GM20431 (cell line): ENCODE data around the gene STARD4.

Source experiments
- in situ Hi-C: fragments of 300-500 bp; cut with MseI, MboI; formaldehyde crosslinking; loops from one replicate; pipeline ENCODE4 v1.15.0; 2020; ENCODE audit warnings: low sequenced_read_pairs; ENCODE audit not compliant: unreplicated experiment

Gene STARD4

GRCh38 chr5:111530298-111530740 lies 18.0 kb upstream of the STARD4 start:
- in situ Hi-C loops: no loop called here

DNA sequence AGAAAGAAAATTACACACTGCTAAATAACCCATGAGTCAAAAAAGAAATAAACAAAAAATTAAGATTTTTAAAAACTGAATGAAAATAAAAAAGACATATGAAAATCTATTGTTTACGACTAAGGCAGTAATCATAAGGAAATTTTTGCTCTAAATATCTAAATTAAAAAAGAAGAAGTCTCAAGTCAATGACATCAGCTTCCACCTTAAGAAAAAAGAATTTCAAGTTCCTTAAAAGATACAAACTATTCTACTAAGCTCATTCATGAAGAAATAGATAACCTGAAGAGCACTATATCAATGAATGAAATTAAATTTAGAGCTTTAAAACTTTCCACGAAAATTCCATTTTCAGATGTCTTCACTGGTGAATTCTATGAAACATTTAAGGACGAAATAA lies 15.7 kb upstream of the STARD4 start:
- in situ Hi-C loops: no loop called here

GRCh38 chr5:111520908-111521307 lies 8.6 kb upstream of the STARD4 start:
- in situ Hi-C loops: no loop called here

- in situ Hi-C loops: no loop called here
Observed at GRCh38 chr5:111518777-111519176, 6.4 kb upstream of the STARD4 start.

GRCh38 chr5:111517853-111518501 lies 5.6 kb upstream of the STARD4 start:
- in situ Hi-C loops: no loop called here

DNA sequence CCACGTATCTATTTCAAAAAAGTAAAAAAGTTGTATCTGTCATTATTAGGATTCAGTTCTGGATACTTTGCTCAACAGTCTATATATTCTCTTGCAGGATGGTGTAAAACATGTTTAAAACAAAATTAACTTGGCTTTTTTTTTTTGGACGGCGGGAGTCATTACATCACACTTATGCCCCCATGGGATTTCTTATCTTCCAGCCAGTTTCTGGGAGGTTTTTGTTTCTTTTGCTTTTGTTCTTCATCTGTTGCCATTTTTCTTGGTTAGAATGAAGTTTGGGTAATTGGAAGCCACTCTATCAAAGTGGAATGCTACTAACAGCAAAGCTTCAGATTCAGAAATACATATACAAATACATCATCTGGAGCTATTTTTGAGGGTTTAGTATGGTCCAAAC lies 1.8 kb upstream of the STARD4 start:
- in situ Hi-C loops: no loop called here

DNA sequence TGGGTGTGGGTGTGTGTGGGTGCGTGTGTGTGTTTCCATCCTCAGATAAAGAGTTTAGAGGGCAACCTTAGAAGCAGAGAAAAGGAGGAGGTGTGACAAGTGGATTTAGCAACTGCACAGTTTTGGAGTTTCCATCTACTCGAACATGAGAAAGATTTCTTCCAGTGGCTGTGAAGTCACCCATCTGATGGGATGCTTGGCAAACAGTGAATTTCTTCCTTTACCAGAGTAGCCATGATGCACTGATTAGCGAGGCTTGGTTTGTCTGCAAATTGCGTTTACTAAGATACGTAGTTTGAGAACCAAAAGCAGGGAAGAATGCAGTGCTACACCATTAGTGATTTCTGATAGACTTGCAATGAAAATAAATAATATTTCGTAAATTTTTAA lies 791 bp upstream of the STARD4 start:
- in situ Hi-C loops: no loop called here

GRCh38 chr5:111511831-111512374 lies 432 bp downstream of the STARD4 start:
- in situ Hi-C loops: no loop called here

DNA sequence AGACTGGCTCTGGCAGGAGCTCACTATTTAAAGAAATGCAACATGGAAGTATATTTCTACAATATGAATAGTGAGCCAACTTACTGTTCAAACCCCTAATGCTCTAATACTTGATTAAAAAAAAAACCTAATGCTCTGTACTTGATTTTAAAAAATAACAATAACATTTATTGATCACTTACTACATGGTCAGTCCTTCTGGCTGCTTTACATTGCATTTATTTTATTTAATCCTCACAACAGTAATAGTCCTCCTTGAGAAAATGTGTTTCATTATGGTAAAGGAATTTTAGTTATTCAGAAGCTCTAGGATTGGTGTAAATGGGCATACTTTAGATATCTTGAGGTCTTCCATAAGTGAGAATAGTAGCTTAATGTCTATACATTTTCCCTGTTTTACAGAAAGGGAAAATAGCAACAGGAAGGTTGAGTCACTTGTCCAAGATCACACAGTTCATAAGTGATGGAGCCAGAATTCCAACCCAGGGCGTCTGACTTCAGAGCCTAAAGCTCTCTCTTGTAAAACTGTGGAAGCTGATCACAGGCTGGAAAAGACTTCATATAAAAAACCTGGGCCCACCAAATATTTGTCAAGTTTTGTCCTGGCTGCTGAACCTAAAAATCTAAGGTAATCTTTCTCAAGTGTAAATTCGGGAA lies 1.0 kb downstream of the STARD4 start:
- in situ Hi-C loops: no loop called here

DNA sequence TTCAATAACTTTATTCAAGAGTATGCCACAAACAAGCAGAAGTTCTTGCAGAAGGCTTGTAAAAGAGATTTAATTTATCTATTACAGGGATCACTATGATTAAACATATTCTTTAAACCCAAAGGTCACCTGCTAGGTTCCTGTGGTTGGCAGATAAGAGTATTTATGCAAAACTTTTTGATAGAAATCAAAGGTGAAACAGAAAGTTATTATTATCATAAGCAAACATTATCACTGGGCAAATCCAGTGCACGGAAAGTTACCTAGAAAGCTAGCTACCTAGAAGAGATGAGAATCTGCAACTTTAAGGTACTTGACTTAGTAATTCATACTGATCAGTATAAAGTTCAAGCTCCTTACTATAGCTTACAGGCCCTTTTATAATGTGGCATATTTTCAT lies 3.2 kb downstream of the STARD4 start:
- in situ Hi-C loops: no loop called here

DNA sequence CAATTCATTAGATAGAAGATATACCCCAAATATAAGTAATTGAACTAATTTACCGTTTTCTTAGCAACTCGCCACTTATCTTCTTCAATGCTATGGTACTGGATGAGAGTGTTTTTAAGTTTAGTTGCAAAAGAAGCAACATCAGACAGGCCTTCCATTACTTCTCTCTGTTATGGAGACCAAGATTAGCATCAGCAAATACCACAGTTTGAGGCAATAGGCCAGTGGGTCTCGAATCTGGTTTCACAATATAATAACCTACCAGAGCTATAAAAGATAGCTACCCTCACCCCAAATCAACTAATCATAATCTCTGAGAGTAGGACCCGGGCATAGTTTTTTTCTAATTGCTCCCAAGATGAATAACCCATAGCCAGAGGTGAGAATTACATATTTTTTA lies 5.1 kb downstream of the STARD4 start:
- in situ Hi-C loops: no loop called here

- in situ Hi-C loops: no loop called here
Observed at GRCh38 chr5:111505096-111505495, 7.2 kb downstream of the STARD4 start.

DNA sequence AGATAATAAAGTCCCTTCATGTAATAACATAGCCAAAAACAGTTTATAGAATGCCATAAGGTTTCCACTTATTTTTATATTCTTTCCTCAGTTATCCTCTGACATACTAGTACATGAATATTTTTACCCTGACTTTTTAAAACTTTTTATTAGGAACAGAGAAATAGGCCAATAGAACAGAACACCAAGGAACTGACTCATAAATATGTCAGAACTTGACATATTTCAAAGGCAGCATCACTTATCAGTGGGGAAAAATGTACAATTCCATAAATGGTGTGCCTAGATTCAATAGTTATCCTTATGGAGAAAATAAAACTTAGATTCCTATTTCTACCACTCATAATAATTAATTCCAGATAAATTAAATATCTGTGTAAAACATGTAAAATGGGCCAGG lies 9.4 kb downstream of the STARD4 start:
- in situ Hi-C loops: no loop called here

DNA sequence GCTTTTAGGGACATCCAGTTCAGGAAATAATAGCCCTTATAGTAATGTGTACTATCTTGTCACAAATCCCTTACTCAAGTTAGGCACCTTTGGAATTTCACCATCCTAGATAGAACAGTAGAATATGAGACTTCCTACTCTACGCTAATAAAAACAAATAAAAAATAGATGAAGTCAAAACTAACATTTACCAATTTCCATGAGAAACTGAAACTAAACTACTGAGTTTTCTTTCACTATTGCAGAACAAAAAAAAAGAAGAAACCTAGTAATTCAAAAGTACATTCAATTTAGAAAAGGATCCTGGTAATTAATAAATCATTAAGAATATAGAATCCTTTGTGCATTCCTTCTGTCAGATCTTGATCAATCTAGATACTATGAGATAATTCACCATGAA lies 14.0 kb downstream of the STARD4 start:
- in situ Hi-C loops: no loop called here

DNA sequence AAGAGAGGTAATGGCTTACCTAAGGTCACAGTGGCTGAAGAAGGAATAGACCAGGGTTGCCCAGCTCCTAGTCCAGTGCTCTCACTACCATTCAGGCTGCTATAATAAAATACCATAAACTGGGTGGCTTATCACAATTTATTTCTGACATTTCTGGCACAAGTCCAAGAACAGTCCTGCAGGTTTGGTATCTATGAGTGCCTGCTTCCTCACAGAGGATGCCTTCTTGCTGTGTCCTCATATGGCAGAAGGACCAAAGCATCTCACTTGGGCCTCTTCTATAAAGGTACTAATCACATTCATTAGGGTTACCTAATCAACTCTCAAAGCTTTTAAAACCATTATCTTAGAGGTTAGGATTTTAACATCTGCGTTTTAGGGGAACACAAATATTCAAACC lies 17.2 kb downstream of the STARD4 start:
- in situ Hi-C loops: no loop called here

DNA sequence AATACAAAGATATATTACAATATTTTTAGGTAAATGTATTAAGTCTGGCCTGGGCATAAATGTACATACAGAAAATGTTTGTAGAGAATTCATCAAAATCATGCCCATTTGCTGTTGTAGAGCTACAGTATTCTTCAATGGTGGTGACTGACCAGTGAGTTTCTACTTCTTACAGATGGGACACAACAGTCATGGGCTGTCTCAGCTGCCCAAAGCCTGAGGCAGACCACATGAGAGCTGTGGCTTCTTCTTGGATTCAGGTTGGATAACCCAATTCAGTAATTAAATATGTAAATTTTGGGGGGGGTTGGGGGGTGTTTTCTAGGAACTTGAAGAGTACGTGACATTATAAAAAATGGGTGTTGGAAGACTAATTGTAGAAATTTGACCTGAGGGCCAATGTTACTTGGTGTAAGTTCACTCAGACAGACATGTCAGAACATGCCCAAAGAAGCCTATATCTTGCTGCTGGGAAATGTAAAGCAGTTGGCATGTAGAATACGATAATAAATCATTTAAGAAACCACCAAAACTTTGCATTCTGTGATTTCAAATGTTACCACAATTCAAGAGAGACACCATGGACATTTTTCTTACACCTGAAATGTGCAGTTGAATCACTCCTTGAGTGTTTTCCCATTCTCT lies 17.9 kb downstream of the STARD4 start:
- in situ Hi-C loops: no loop called here

DNA sequence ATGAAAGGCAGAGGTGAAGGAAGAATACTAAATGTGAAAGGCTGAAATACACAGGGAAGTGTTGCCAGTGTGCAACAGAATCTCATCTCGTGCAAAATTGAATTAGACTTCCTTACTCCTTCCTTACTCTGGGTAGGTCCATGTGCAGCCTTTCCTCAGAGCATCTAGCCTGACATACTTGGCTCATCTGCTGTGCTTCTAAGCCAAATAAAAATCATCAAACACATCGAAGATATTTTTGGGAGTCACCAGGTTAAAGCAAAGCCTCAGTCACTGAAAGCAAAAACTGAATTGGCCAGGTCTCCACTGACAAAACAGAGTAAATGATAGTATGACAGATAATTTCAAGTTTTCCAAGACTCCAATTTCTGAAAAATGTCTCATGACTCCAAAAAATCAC lies 19.3 kb downstream of the STARD4 start:
- in situ Hi-C loops: no loop called here

DNA sequence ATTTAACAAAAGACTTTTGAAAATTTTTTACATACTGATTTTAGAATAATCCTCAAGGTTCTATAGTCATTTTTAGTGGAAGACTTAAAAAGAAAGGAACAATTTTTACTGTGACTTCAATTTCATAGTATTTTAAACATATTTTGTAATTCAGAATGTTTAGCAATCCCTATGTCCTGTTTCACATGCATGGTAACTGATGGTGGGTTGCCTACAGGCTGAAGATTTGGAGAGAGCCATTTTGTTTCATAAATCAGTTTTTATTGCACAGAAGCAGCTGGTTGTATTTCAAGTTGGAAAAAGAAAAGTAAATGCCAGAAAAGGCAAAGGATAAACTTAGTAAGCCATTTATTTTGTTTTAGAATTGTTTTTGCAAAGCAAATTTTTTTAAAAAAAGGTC lies 24.0 kb downstream of the STARD4 start:
- in situ Hi-C loops: no loop called here

DNA sequence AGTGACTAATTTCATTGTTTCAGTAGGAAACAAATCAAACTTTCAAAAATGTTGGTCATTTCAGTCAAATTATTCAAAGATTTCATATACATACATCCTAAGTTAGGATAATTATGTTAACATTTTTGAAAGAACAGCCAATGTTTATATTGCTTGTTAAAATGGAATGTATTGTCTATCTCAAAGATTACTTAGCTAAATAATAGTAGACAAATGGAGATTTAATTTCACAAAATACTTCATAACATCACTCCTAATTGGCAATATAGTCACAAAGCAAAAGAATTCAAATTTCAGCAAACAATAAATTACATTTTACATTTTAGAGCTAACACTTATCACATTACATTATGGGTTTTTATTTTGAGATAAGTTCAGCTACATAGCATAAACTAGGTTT lies 25.4 kb downstream of the STARD4 start:
- in situ Hi-C loops: no loop called here

GRCh38 chr5:111486055-111486454 lies 26.3 kb downstream of the STARD4 start:
- in situ Hi-C loops: no loop called here

DNA sequence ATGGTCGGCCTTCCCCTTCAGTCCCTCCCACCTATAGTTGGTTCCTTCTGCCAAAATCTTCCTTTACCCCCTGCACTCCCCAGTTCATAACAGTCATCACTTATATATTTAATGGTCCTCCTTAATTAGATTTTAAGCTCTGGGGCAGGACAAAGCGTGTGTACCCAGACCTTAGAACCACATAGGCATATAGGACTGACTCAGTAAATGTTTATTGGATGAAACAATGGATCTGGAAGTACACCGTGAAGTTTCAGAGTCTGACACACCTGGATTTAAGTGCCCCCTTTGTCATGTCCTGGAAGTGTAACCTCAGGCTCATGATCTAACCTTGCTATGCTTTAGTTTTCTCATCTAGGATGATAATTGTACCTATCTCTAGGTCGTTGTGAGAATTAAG lies 32.0 kb downstream of the STARD4 start:
- in situ Hi-C loops: no loop called here
